ENCODE results near the gene NEU2. TPM values are rescaled to one million over a fixed set of nuclear protein-coding genes. Genes with fewer than 3 reads are reported as not detected.
"Not testable (repeated sequence)": the region's sequence is repeated elsewhere in the genome, so short reads cannot be mapped to it uniquely, and the experiment has no call there.

Gene NEU2
- total RNA-seq, 1 experiment from 2014 or later, result not detected

GRCh38 chr2:233015019-233015645 is 17.3 kb upstream of the NEU2 start:
- BruUV-seq (replicated peaks), result no TSS peak
- ChIA-PET CTCF (no interaction called here), POLR2A (ENCODE audit: low non-redundant PET) (no interaction called here)
- TF ChIP-seq CTCF (conservative IDR thresholded peaks at IDR 0.05; ENCODE audit: low read depth, low read length) (no peak), EZH2 (IDR thresholded peaks at IDR 0.05; ENCODE audit: borderline replicate concordance, low read depth, low read length, poor library complexity, severe bottlenecking) (no peak)
- intact Hi-C loops (cut with micrococcal nuclease; ENCODE audit: unreplicated experiment), result no loop called here
- Histone ChIP-seq H3K36me3 (ENCODE audit: insufficient read depth, low read length, poor library complexity, severe bottlenecking) (no peaks in the 10 kb centered on the region), H3K4me3 (ENCODE audit: low read depth, low read length, poor library complexity, severe bottlenecking) (no peak overlapping the region), H3K27ac (ENCODE audit: low read depth, low read length, poor library complexity, severe bottlenecking) (no peak overlapping the region), H3K9me3 (ENCODE audit: low read depth, low read length, poor library complexity, severe bottlenecking) (no peaks in the 10 kb centered on the region), H3K4me1 (ENCODE audit: insufficient read depth, low read length, poor library complexity, severe bottlenecking) (no peaks in the 10 kb centered on the region), H3K27me3 (replicated peaks; ENCODE audit: insufficient read depth, low read depth, low read length, poor library complexity) (no peaks in the 10 kb centered on the region)
- no peak for DNase-seq (ENCODE audit: low spot score)

GRCh38 chr2:233017947-233018346 is 14.5 kb upstream of the NEU2 start:
- intact Hi-C loops (cut with micrococcal nuclease; ENCODE audit: unreplicated experiment), result no loop called here
- no peak for DNase-seq (ENCODE audit: low spot score)
- Histone ChIP-seq H3K27me3 (replicated peaks; ENCODE audit: insufficient read depth, low read depth, low read length, poor library complexity) (no peaks in the 10 kb centered on the region), H3K9me3 (ENCODE audit: low read depth, low read length, poor library complexity, severe bottlenecking) (no peaks in the 10 kb centered on the region), H3K4me1 (ENCODE audit: insufficient read depth, low read length, poor library complexity, severe bottlenecking) (no peaks in the 10 kb centered on the region), H3K36me3 (ENCODE audit: insufficient read depth, low read length, poor library complexity, severe bottlenecking) (no peaks in the 10 kb centered on the region), H3K4me3 (ENCODE audit: low read depth, low read length, poor library complexity, severe bottlenecking) (no peak overlapping the region), H3K27ac (ENCODE audit: low read depth, low read length, poor library complexity, severe bottlenecking) (no peak overlapping the region)
- POLR2A ChIA-PET (ENCODE audit: low non-redundant PET), result no interaction called here
- BruUV-seq (replicated peaks), result no TSS peak
- TF ChIP-seq EZH2 (IDR thresholded peaks at IDR 0.05; ENCODE audit: borderline replicate concordance, low read depth, low read length, poor library complexity, severe bottlenecking) (no peak), CTCF (conservative IDR thresholded peaks at IDR 0.05; ENCODE audit: low read depth, low read length) (no peak)
- CTCF ChIA-PET, result no interaction called here

GRCh38 chr2:233019610-233020009 is 12.9 kb upstream of the NEU2 start:
- POLR2A ChIA-PET (ENCODE audit: low non-redundant PET); BruUV-seq (replicated peaks); H3K4me3 ChIP-seq (ENCODE audit: low read depth, low read length, poor library complexity, severe bottlenecking); H3K27ac ChIP-seq (ENCODE audit: low read depth, low read length, poor library complexity, severe bottlenecking); DNase-seq (ENCODE audit: low spot score); H3K27me3 ChIP-seq (replicated peaks; ENCODE audit: insufficient read depth, low read depth, low read length, poor library complexity); H3K4me1 ChIP-seq (ENCODE audit: insufficient read depth, low read length, poor library complexity, severe bottlenecking); H3K9me3 ChIP-seq (ENCODE audit: low read depth, low read length, poor library complexity, severe bottlenecking); CTCF ChIA-PET; H3K36me3 ChIP-seq (ENCODE audit: insufficient read depth, low read length, poor library complexity, severe bottlenecking): not testable (repeated sequence)
- intact Hi-C loops (cut with micrococcal nuclease; ENCODE audit: unreplicated experiment), result loop anchor here (10.0 kb wide), 1 partner anchor 415 kb away; no protein-coding TSS in a partner anchor

GRCh38 chr2:233020454-233020853 is 12.0 kb upstream of the NEU2 start:
- POLR2A ChIA-PET (ENCODE audit: low non-redundant PET), result no interaction called here
- no peak for TF ChIP-seq EZH2 (IDR thresholded peaks at IDR 0.05; ENCODE audit: borderline replicate concordance, low read depth, low read length, poor library complexity, severe bottlenecking)
- TF ChIP-seq CTCF (conservative IDR thresholded peaks at IDR 0.05; ENCODE audit: low read depth, low read length), result no peak
- no peaks in the 10 kb centered on the region for H3K27me3 ChIP-seq (replicated peaks; ENCODE audit: insufficient read depth, low read depth, low read length, poor library complexity)
- no peak overlapping the region for H3K4me3 ChIP-seq (ENCODE audit: low read depth, low read length, poor library complexity, severe bottlenecking)
- no TSS peak for BruUV-seq (replicated peaks)
- intact Hi-C loops (cut with micrococcal nuclease; ENCODE audit: unreplicated experiment), result loop anchor here (10.0 kb wide), 1 partner anchor 416 kb away; no protein-coding TSS in a partner anchor
- no peak overlapping the region for H3K27ac ChIP-seq (ENCODE audit: low read depth, low read length, poor library complexity, severe bottlenecking)
- CTCF ChIA-PET, result no interaction called here
- H3K9me3 ChIP-seq (ENCODE audit: low read depth, low read length, poor library complexity, severe bottlenecking), result no peaks in the 10 kb centered on the region
- no peak for DNase-seq (ENCODE audit: low spot score)
- H3K36me3 ChIP-seq (ENCODE audit: insufficient read depth, low read length, poor library complexity, severe bottlenecking), result no peaks in the 10 kb centered on the region
- no peaks in the 10 kb centered on the region for H3K4me1 ChIP-seq (ENCODE audit: insufficient read depth, low read length, poor library complexity, severe bottlenecking)
